Psoas muscle (tissue), 8 donors: Measurements from ENCODE around the gene ARHGDIA. TPM values are rescaled to one million over a fixed set of nuclear protein-coding genes. Genes with fewer than 3 reads are reported as not detected.

Source experiments
- ATAC-seq, 4 donors: fragments of 200-7000 bp; cut with Tn5 transposase; one replicate each; pipeline ENCODE4 v1.9.1; 2020; ENCODE audit warnings: moderate library complexity in 3 of 4, mild to moderate bottlenecking in 2 of 4
- DNase-seq, 2 donors: peaks; one replicate each; pipeline ENCODE4 v3.0.0-alpha.2; 2020
- H3K27ac ChIP-seq: fragments of 200-600 bp; one replicate; pipeline ENCODE4 v1.8.0; 2022
- H3K27me3 ChIP-seq, 3 donors: fragments of 200-600 bp in 1 of 3; one replicate each; pipeline versions ENCODE4 v1.6.1 to v1.8.0; 2013 to 2022; ENCODE audit warnings: low read length in 2 of 3, mild to moderate bottlenecking in 2 of 3, moderate library complexity in 1 of 3; ENCODE audit not compliant: insufficient read depth in 3 of 3
- H3K36me3 ChIP-seq, 2 donors: fragments of 200-600 bp in 1 of 2; one replicate each; pipeline versions ENCODE4 v1.6.1 to v1.8.0; 2013 to 2022; ENCODE audit warnings: low read depth in 1 of 2, mild to moderate bottlenecking in 1 of 2, moderate library complexity in 1 of 2; ENCODE audit not compliant: insufficient read depth in 1 of 2
- H3K4me1 ChIP-seq: fragments of 200-600 bp; one replicate; pipeline ENCODE4 v1.8.0; 2022
- H3K4me3 ChIP-seq: fragments of 200-600 bp; one replicate; pipeline ENCODE4 v1.8.0; 2022; ENCODE audit warnings: mild to moderate bottlenecking
- H3K9me3 ChIP-seq: fragments of 200-600 bp; one replicate; pipeline ENCODE4 v1.8.0; 2022
- WGBS, 3 donors: extraction: QIAGEN DNeasy Blood & Tissue Kit; methylation state at CpG; one replicate each; pipeline versions ENCODE4 v1.1.6 to v1.1.7; 2013; 5-methylcytosine and 5-hydroxymethylcytosine counted together
- intact Hi-C, 2 donors: fragments of 100-400 bp; cut with DNase I; formaldehyde crosslinking; loops; one replicate each; pipeline versions ENCODE4 v1.11.0 to v1.14.2; 2022
- polyA plus RNA-seq, 3 donors: library from polyadenylated mRNA; stranded (reverse); fragments of 200-250 nt; gene quantifications; one replicate each; pipeline ENCODE4 v1.2.3, GENCODE V29; 2013
- total RNA-seq, 4 donors: library from RNA; stranded (reverse); fragmentation: NEBNext Ultra II Directional in 2 of 4; extraction: Animal tissue kit (Norgen Biotek cat#: 25700) in 2 of 4; gene quantifications; one replicate each; pipeline versions ENCODE4 v1.2.1 to v1.2.4, GENCODE V29; 2021 to 2023
- TF ChIP-seq, protein P1 (sequence below): fragments of 200-600 bp; IDR thresholded peaks from one replicate; pipeline ENCODE4 v1.8.0; 2022; ENCODE audit warnings: antibody characterized with exemption
- donor health status: healthy with polysubstance abuse.
- donor health status: DM: no; HTN: no; CAD: no; lungs with moderate emphysema.
- donor health status: Bipolar disorder and iron deficiency.
- donor health status: healthy.
- donor health status: DM: yes; HTN: yes; CAD: no.
- donor health status: DM: no; HTN: no; CAD: no.
- donor health status: DM: no; HTN: no; CAD: no.
- donor health status: DM: yes; HTN: yes; CAD: no.

Gene ARHGDIA
- total and polyA plus RNA-seq, 7 donors, result 79.1 to 268 (median 149) TPM

DNA sequence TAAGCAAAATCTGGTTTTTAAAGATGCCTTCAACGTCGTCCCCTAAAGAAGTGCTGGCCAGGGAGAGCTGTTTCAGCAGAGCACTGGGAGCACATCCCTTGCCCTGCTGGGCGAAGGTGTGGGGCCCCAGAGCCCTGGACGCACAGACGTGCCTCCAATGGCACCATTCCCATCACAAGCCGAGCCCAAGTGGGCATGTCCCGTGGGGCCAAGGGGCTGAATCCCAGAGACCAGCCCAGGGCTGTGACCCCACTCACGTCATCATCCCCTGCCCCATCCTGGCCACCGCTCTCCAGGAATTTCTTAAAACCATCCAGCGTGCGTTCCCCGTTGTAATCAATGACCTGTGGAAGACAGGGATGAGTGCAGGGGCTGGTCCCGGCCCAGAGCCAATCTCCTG lies 26.2 kb downstream of the ARHGDIA start:
- no peaks in the 10 kb centered on the region for H3K9me3 ChIP-seq
- TF ChIP-seq, protein P1, sequence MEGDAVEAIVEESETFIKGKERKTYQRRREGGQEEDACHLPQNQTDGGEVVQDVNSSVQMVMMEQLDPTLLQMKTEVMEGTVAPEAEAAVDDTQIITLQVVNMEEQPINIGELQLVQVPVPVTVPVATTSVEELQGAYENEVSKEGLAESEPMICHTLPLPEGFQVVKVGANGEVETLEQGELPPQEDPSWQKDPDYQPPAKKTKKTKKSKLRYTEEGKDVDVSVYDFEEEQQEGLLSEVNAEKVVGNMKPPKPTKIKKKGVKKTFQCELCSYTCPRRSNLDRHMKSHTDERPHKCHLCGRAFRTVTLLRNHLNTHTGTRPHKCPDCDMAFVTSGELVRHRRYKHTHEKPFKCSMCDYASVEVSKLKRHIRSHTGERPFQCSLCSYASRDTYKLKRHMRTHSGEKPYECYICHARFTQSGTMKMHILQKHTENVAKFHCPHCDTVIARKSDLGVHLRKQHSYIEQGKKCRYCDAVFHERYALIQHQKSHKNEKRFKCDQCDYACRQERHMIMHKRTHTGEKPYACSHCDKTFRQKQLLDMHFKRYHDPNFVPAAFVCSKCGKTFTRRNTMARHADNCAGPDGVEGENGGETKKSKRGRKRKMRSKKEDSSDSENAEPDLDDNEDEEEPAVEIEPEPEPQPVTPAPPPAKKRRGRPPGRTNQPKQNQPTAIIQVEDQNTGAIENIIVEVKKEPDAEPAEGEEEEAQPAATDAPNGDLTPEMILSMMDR, result no peak
- peak overlapping the region; percentile 98 for H3K27ac ChIP-seq
- 81 to 86% (median 84%) methylated on average over 13 of the region's 13 CpGs for WGBS, 3 donors
- H3K36me3 ChIP-seq, result peaks cover 10 to 72% of the 10 kb centered on the region in 2 donors
- intact Hi-C loops, result no loop called here
- no peak overlapping the region for H3K4me3 ChIP-seq
- ATAC-seq (no peak), DNase-seq (no peak)
- H3K4me1 ChIP-seq, result peaks cover 37% of the 10 kb centered on the region
- H3K27me3 ChIP-seq, result no peaks in the 10 kb centered on the region

DNA sequence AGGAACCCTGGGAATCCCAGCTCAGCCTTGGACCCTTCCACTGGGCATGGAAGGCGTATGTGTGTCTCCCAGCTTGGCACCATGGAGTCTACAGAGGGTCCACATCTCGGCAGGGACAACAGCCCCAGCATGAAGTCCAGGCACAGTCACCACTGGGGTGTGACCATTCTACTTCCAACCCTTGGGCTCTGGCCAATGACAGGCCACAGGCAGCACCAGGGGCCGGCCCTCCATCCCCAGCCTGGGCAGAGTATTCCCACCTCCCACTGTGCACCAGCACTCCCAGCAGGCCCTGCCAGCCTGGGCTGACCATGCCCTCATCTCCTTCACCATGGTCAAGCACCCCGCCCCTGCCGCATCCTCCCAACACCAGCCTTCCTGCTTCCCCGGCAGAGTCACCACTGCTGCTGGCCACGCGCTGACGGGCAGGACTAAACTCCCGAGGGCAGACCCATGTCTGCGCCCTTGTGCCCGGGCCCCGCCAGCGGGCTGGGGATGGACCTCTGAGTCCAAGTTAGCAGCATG lies 26.7 kb downstream of the ARHGDIA start:
- Histone ChIP-seq H3K4me1 (peaks cover 42% of the 10 kb centered on the region), H3K4me3 (no peak overlapping the region), H3K36me3 (peaks cover 10 to 67% of the 10 kb centered on the region in 2 donors), H3K27ac (peak overlapping the region; percentile 98), H3K27me3 (no peaks in the 10 kb centered on the region), H3K9me3 (no peaks in the 10 kb centered on the region)
- intact Hi-C loops, result no loop called here
- TF ChIP-seq, protein P1, result no peak
- no peak for DNase-seq
- 85 to 93% (median 86%) methylated on average over 14 of the region's 14 CpGs for WGBS, 3 donors
- ATAC-seq, result no peak

DNA sequence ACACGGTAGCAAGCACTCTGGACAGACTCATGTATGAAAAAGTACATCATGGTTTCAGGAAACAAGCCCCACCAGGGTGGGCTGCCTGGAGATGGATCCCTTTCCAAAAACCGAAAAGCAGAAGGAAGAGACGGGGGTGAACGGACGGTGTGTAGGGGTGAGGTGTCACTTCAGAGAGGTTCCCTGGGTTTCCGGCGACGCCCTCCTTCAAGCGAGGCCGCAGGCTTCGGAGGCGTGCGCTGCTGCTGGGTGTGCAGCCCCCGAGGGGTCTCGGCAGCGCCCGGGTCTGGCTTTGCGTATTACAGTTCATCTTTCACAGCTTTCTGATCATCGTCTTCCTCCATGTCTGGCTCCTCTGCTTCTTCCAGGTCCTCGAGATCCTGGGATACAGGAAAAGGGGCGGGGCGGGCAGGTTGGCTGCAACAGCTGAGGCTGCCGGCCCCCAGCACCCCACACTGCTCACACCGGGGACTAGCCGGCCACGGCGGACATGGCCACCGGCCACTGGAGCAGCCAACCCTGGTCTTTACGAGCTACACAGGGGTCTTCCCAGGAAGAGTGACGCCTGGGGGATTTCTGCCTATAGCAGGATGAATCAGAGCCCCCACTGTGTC lies 27.3 kb downstream of the ARHGDIA start:
- DNase-seq, result no peak
- WGBS, 3 donors, result 89 to 94% (median 90%) methylated on average over 28 to 30 of the region's 30 CpGs
- TF ChIP-seq, protein P1, result no peak

DNA sequence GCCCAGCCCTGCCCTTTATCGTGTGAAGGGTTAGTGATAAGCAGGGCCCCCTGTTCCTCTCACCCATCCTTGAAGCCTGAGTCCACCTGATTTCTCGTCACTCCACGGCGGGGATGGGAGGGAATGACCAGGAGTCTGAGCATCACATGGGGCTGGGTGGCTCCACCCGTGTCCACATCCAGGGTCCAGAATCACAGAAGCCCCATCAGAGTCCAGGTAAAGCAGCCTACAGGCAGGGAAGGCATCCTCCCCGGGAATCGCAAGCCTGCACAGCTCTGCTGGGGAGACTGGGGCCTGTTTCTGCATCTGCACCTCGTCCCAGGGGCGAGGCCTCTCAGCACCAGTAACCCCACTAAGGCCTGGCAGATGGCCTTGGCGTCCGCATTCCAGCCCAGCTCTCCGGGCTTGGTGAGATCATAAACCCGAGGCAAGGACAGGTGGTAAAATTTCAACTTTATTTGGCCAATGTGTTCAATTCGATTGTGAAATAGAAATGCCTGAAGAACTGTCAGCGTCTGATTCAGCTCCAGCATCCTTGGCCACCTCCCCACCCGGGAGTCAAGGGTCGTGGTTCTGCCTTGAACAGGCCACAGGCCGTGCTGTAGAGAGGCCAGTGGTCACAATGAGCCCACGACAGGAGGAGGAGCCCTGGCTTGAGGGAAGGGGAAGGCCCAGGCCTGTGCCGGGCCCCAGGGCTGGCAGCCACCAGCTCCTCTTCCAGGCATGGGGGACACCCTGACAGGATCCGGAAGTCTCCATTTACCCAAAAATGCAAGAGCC lies 28.2 kb downstream of the ARHGDIA start:
- ATAC-seq, result peak; percentile 36 to 54 (median 50)
- peak; percentile 75 to 86 for DNase-seq
- Histone ChIP-seq H3K9me3 (no peaks in the 10 kb centered on the region), H3K27ac (peak overlapping the region; percentile 98), H3K27me3 (no peaks in the 10 kb centered on the region), H3K36me3 (peaks cover 10 to 52% of the 10 kb centered on the region in 2 donors), H3K4me3 (no peak overlapping the region), H3K4me1 (peaks cover 55% of the 10 kb centered on the region)
- intact Hi-C loops, result loop anchor here in 1 of 2 donors (2.0 kb wide), 1 partner anchor 16 kb away; no protein-coding TSS in a partner anchor
- 41 to 64% (median 49%) methylated on average over 20 to 21 of the region's 21 CpGs for WGBS, 3 donors
- TF ChIP-seq, protein P1, result no peak

More for the DNA sequence above, 27.3 kb downstream of the ARHGDIA start:
- Histone ChIP-seq H3K4me1 (peaks cover 46% of the 10 kb centered on the region), H3K9me3 (no peaks in the 10 kb centered on the region), H3K36me3 (peaks cover 10 to 61% of the 10 kb centered on the region in 2 donors), H3K27me3 (no peaks in the 10 kb centered on the region), H3K4me3 (no peak overlapping the region), H3K27ac (peak overlapping the region; percentile 98)
- ATAC-seq, result no peak
- intact Hi-C loops, result loop anchor here in 1 of 2 donors (2.0 kb wide), 1 partner anchor 15 kb away; no protein-coding TSS in a partner anchor
